Anterior cingulate cortex (tissue), 58 donors: ENCODE measurements around the gene AK4.
"Not testable (repeated sequence)": the region's sequence is repeated elsewhere in the genome, so short reads cannot be mapped to it uniquely, and the experiment has no call there.

ENCODE experiments used
- DNase-seq, 58 donors: peaks; one replicate each; lab custom pipeline; 2025; lab: John Stamatoyannopoulos, UW

Gene AK4

GRCh38 chr1:65148178-65148547 is at the start of gene AK4:
Gene AK4 (plus strand): TSS chr1:65148203. CDS start chr1:65148408, 205 bp downstream.
- DNase-seq, result not testable (repeated sequence)

- DNase-seq, result no peak
These were observed 44.2 kb upstream of the AK4 start for GRCh38 chr1:65103807-65104206.

- DNase-seq, result no peak
These were observed 43.0 kb upstream of the AK4 start for GRCh38 chr1:65104854-65105534.

- no peak for DNase-seq
These were observed 42.4 kb upstream of the AK4 start for GRCh38 chr1:65105596-65105995.

- no peak for DNase-seq
These were observed 39.9 kb upstream of the AK4 start for GRCh38 chr1:65108025-65108642.

- no peak for DNase-seq
These were observed 38.5 kb upstream of the AK4 start for GRCh38 chr1:65109487-65109886.

- DNase-seq, result no peak
These were observed 35.2 kb upstream of the AK4 start for GRCh38 chr1:65112811-65113210.

GRCh38 chr1:65113298-65113697 is 34.7 kb upstream of the AK4 start:
- no peak for DNase-seq

- peak in 28 of 58 donors; percentile 0 to 45 (median 6) for DNase-seq
These were observed 33.7 kb upstream of the AK4 start for GRCh38 chr1:65114322-65114721.

- no peak for DNase-seq
These were observed 28.1 kb upstream of the AK4 start for GRCh38 chr1:65119951-65120350.

- not testable (repeated sequence) for DNase-seq
These were observed 18.9 kb upstream of the AK4 start for GRCh38 chr1:65129104-65129503.

- no peak for DNase-seq
These were observed 9.5 kb upstream of the AK4 start for GRCh38 chr1:65138524-65138923.

GRCh38 chr1:65139793-65140192 is 8.2 kb upstream of the AK4 start:
- not testable (repeated sequence) for DNase-seq

- no peak for DNase-seq
These were observed 6.6 kb upstream of the AK4 start for GRCh38 chr1:65141394-65141793.

GRCh38 chr1:65141918-65142317 is 6.1 kb upstream of the AK4 start:
- no peak for DNase-seq

GRCh38 chr1:65143112-65143658 is 4.8 kb upstream of the AK4 start:
- DNase-seq, result not testable (repeated sequence)

- DNase-seq, result no peak
These were observed 1.0 kb upstream of the AK4 start for GRCh38 chr1:65146908-65147423.

GRCh38 chr1:65147424-65148177 is 402 bp upstream of the AK4 start:
- peak in 33 of 58 donors; percentile 6 to 54 (median 28) for DNase-seq

GRCh38 chr1:65148548-65149350 is 746 bp downstream of the AK4 start:
- peak in 33 of 58 donors; percentile 17 to 73 (median 41) for DNase-seq
